HEK293 (cell line): ENCODE results near the gene ANKRD16.

Experiments
- BCL6B ChIP-seq: fragments of 450-650 bp; formaldehyde crosslinking; IDR thresholded peaks from 2 replicates; pipeline ENCODE4 v1.5.1; 2017; ENCODE audit warnings: missing biosample characterization, missing genetic modification characterization
- HOXC10 ChIP-seq: sonication (generic); formaldehyde crosslinking; IDR thresholded peaks from 2 replicates; pipeline ENCODE4 v1.8.1; 2023; ENCODE audit warnings: mild to moderate bottlenecking, missing genetic modification reagents
- KLF10 ChIP-seq: fragments of 450-650 bp; IDR thresholded peaks from 2 replicates; pipeline ENCODE4 v1.5.1; 2018; ENCODE audit warnings: missing biosample characterization, mild to moderate bottlenecking, missing genetic modification characterization
- OSR2 ChIP-seq: fragments of 450-650 bp; formaldehyde crosslinking; IDR thresholded peaks from 2 replicates; pipeline ENCODE4 v1.5.1; 2016; ENCODE audit warnings: missing biosample characterization, missing genetic modification characterization
- OVOL3 ChIP-seq: fragments of 450-650 bp; formaldehyde crosslinking; IDR thresholded peaks from 2 replicates; pipeline ENCODE4 v1.5.1; 2016; ENCODE audit warnings: missing biosample characterization, missing genetic modification characterization
- TSHZ1 ChIP-seq: fragments of 450-650 bp; formaldehyde crosslinking; IDR thresholded peaks from 2 replicates; pipeline ENCODE4 v1.5.1; 2016; ENCODE audit warnings: missing biosample characterization, missing genetic modification characterization, borderline replicate concordance
- ZNF146 ChIP-seq: fragments of 450-650 bp; formaldehyde crosslinking; IDR thresholded peaks from 2 replicates; pipeline ENCODE4 v1.5.1; 2016; ENCODE audit warnings: missing biosample characterization, missing genetic modification characterization
- ZNF148 ChIP-seq: fragments of 450-650 bp; formaldehyde crosslinking; IDR thresholded peaks from 2 replicates; pipeline ENCODE4 v1.5.0; 2017; ENCODE audit warnings: missing biosample characterization, missing genetic modification characterization, borderline replicate concordance
- ZNF169 ChIP-seq: fragments of 450-650 bp; formaldehyde crosslinking; IDR thresholded peaks from 2 replicates; pipeline ENCODE4 v1.5.1; 2016; ENCODE audit warnings: missing biosample characterization, missing genetic modification characterization
- ZNF184 ChIP-seq: fragments of 450-650 bp; IDR thresholded peaks from 2 replicates; pipeline ENCODE4 v1.5.1; 2018; ENCODE audit warnings: missing biosample characterization, mild to moderate bottlenecking, missing genetic modification characterization
- ZNF23 ChIP-seq: fragments of 450-650 bp; formaldehyde crosslinking; IDR thresholded peaks from 2 replicates; pipeline ENCODE4 v1.5.1; 2016; ENCODE audit warnings: missing biosample characterization, missing genetic modification characterization, borderline replicate concordance
- ZNF394 ChIP-seq: fragments of 450-650 bp; formaldehyde crosslinking; IDR thresholded peaks from 2 replicates; pipeline ENCODE4 v1.5.1; 2016; ENCODE audit warnings: missing biosample characterization, missing genetic modification characterization, mild to moderate bottlenecking, moderate library complexity, borderline replicate concordance
- ZNF514 ChIP-seq: fragments of 450-650 bp; formaldehyde crosslinking; IDR thresholded peaks from 2 replicates; pipeline ENCODE4 v1.5.1; 2016; ENCODE audit warnings: missing biosample characterization, missing genetic modification characterization
- ZNF518A ChIP-seq: fragments of 450-650 bp; formaldehyde crosslinking; conservative IDR thresholded peaks from 2 replicates; pipeline ENCODE4 v1.5.1; 2016; ENCODE audit warnings: low read depth, missing biosample characterization, missing genetic modification characterization
- ZNF555 ChIP-seq: fragments of 450-650 bp; formaldehyde crosslinking; conservative IDR thresholded peaks from 2 replicates; pipeline ENCODE4 v1.5.1; 2017; ENCODE audit warnings: missing biosample characterization, mild to moderate bottlenecking, missing genetic modification characterization, inconsistent platforms
- ZNF596 ChIP-seq: fragments of 450-650 bp; IDR thresholded peaks from 2 replicates; pipeline ENCODE4 v1.5.0; 2018; ENCODE audit warnings: missing biosample characterization, mild to moderate bottlenecking, missing genetic modification characterization, moderate library complexity
- ZNF692 ChIP-seq: fragments of 450-650 bp; formaldehyde crosslinking; IDR thresholded peaks from 2 replicates; pipeline ENCODE4 v1.5.1; 2016; ENCODE audit warnings: missing biosample characterization, missing genetic modification characterization
- ZNF776 ChIP-seq: fragments of 450-650 bp; formaldehyde crosslinking; IDR thresholded peaks from 2 replicates; pipeline ENCODE4 v1.5.0; 2017; ENCODE audit warnings: missing biosample characterization, missing genetic modification characterization, borderline replicate concordance
- ZNF792 ChIP-seq: fragments of 450-650 bp; formaldehyde crosslinking; IDR thresholded peaks from 2 replicates; pipeline ENCODE4 v1.5.1; 2016; ENCODE audit warnings: missing biosample characterization, missing genetic modification characterization
- ZSCAN4 ChIP-seq: fragments of 450-650 bp; formaldehyde crosslinking; IDR thresholded peaks from 2 replicates; pipeline ENCODE4 v1.5.1; 2017; ENCODE audit warnings: missing biosample characterization, missing genetic modification characterization

ANKRD16 gene

GRCh38 chr10:5889624-5890451 is at the start of gene ANKRD16, which contains the start of gene FBH1 (continued):
- TF ChIP-seq ZNF169 (tag by site-specific recombination) (no peak), OSR2 (tag by site-specific recombination) (peak; percentile 70), ZNF596 (0 out of 2 replicates have a peak, but pooled peaks have one; percentile 34), ZNF792 (tag by site-specific recombination) (0 out of 2 replicates have a peak, but pooled peaks have one; percentile 26), ZNF692 (tag by site-specific recombination) (peak; percentile 44; the same call in 1 of the 2 replicates), ZNF514 (tag by site-specific recombination) (no peak), ZSCAN4 (tag by site-specific recombination) (no peak), ZNF394 (tag by site-specific recombination) (0 out of 2 replicates have a peak, but pooled peaks have one; percentile 15), ZNF148 (tag by site-specific recombination) (no peak), HOXC10 (CRISPR knock-in tag) (no peak), KLF10 (tag by site-specific recombination) (peak; percentile 100), ZNF146 (tag by site-specific recombination) (peak; percentile 21; the same call in 1 of the 2 replicates), TSHZ1 (tag by site-specific recombination) (no peak; the same call in 1 of the 2 replicates), ZNF776 (tag by site-specific recombination) (no peak), ZNF518A (tag by site-specific recombination) (no peak), BCL6B (tag by site-specific recombination) (no peak), ZNF184 (tag by site-specific recombination) (no peak), ZNF23 (tag by site-specific recombination) (no peak), ZNF555 (tag by site-specific recombination) (no peak), OVOL3 (peak; percentile 38; the same call in 1 of the 2 replicates)
